Brain microvascular endothelial cell (primary cell): ENCODE data around the gene YIPF1.

ENCODE experiments used
- DNase-seq: peaks from one replicate; pipeline ENCODE4 v3.0.0-alpha.2; 2020
- H3K27ac ChIP-seq: fragments of 250-450 bp; sonication (Bioruptor Pico); 2 replicates; pipeline ENCODE4 v1.5.1; 2020; ENCODE audit warnings: mild to moderate bottlenecking, moderate library complexity
- H3K27me3 ChIP-seq: fragments of 250-450 bp; sonication (Bioruptor Pico); replicated peaks from 2 replicates; pipeline ENCODE4 v1.5.1; 2020; ENCODE audit warnings: mild to moderate bottlenecking
- H3K36me3 ChIP-seq: fragments of 250-450 bp; sonication (Bioruptor Pico); replicated peaks from 2 replicates; pipeline ENCODE4 v1.5.1; 2020; ENCODE audit warnings: mild to moderate bottlenecking
- H3K4me3 ChIP-seq: 2 replicates; pipeline ENCODE4 v1.5.1; 2011; ENCODE audit warnings: low read depth, mild to moderate bottlenecking, control low read depth, low read length, moderate library complexity
- in situ Hi-C: cut with HindIII; loops from 2 replicates; pipeline ENCODE4 v1.10.0; 2017; ENCODE audit warnings: low sequenced_read_pairs, low pct_ligation_motif_present
- TF ChIP-seq, protein P1 (sequence below): IDR thresholded peaks from 2 replicates; pipeline ENCODE4 v1.5.1; 2011; ENCODE audit warnings: low read depth, mild to moderate bottlenecking, moderate library complexity, low read length, control low read depth, inconsistent platforms; ENCODE audit errors: missing control alignments

The YIPF1 gene

DNA sequence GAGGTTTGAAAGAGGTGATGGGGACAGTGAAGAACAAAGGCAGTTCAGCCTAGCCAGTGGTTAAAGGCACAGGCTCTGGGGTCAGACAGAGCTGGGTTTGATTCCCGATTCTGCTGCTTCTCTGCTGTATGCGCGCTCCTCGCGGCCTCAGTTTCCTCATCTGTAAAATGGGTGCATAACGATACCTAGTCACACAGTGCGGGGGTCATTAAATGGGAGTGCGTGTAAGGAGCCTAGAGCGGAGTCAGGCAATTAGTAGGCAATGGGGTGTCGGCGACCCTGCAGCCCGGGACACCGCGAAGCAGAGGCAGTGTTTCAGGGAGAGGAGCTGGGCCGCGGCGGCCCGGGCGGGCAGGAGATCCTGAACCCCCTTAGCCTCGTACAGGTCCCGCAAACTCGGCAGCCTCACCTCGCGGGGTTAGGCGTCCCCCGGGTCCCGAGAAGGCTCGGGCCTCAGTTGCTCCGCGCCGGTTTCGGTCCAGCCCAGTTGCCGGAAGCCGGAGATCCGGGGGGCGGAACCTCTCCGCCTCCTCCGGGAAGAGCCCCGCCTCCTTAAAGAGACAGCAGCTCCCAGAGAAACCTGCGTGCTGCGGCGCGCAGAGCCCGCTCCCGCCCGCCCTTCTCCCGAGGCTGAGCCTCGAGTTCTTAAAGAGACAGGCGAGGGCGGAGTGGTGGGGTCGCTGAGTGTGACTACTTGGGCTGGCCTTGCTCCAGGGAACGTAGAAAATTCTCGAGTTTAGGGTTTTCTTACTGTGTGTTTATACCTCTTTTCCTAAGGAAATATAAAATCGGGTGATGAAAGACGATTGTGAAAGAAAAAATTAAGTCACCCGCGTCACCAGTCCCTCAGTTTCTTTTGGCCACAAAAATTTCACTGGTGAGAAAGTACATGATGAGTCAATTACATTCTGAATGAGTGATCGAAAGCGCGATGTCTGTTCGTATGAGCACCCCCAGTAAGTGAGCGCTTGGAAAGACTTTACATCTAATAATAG lies at the start of gene YIPF1:
TSS of gene YIPF1 (minus strand) at position 494 of the 995 bp plus-strand sequence. CDS start 860 bp downstream, outside the sequence.
- DNase-seq = peak; percentile 84
- Histone ChIP-seq H3K27ac (peak within 1 kb of the TSS; percentile 74), H3K27me3 (no peaks in the 10 kb centered on the region), H3K36me3 (peaks cover 5% of the 10 kb centered on the region), H3K4me3 (peak within 1 kb of the TSS; percentile 96)
- TF ChIP-seq, protein P1, sequence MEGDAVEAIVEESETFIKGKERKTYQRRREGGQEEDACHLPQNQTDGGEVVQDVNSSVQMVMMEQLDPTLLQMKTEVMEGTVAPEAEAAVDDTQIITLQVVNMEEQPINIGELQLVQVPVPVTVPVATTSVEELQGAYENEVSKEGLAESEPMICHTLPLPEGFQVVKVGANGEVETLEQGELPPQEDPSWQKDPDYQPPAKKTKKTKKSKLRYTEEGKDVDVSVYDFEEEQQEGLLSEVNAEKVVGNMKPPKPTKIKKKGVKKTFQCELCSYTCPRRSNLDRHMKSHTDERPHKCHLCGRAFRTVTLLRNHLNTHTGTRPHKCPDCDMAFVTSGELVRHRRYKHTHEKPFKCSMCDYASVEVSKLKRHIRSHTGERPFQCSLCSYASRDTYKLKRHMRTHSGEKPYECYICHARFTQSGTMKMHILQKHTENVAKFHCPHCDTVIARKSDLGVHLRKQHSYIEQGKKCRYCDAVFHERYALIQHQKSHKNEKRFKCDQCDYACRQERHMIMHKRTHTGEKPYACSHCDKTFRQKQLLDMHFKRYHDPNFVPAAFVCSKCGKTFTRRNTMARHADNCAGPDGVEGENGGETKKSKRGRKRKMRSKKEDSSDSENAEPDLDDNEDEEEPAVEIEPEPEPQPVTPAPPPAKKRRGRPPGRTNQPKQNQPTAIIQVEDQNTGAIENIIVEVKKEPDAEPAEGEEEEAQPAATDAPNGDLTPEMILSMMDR = no peak
- in situ Hi-C loops = no loop called here

DNA sequence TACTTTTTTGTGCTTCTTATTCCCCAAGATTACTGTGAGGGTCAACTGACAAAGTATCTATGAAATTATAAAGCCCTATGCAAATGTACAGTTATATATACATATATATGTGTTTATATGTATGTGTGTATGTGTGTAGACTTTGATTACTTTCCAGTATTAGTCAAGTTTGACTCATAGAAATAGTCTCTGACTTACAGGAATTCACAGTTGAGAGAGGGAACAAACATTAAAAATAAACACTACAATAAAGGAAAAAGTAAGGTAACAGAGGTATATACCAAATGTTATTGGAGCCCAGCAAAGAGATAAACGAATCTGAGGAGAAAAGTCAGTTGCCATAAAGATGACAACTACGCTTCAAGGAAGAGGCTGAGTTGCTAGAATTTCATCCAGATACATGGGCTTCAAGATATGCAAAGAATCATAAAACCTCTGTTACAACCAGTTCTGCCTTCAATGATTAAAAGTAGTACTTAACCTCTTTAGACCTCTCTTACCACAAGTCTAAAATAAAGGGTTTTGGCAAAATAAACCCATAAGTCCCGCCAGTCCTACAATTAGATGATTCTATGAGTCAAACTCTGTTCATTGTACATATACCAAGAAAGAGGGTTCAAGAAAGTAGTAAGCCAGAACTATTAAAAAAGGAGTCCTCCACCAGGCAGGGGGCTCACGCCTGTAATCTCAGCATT lies 48.7 kb upstream of the YIPF1 start:
- in situ Hi-C loops = no loop called here
- H3K36me3 ChIP-seq = no peaks in the 10 kb centered on the region

DNA sequence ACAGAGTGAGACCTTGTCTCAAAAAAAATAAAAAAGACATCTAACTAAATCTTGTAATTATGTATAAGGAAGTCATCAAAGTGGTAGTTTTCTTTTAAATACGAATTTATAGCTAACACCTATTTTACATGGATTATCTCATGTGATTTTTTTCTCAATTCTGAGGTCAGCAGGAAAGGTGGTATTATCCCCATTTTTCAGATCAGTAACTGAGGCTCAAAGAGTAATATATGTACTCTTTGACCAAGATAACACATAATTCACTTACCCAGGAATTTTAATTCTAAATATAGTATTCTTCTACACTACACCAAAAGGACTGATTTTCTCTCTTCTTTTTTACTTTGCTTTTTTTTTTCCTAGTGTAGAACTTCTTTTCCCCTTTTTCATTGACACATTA lies 46.8 kb upstream of the YIPF1 start:
- H3K36me3 ChIP-seq = no peaks in the 10 kb centered on the region
- TF ChIP-seq, protein P1 = no peak
- in situ Hi-C loops = no loop called here
- DNase-seq = no peak
- H3K27ac ChIP-seq = no peak overlapping the region
- H3K4me3 ChIP-seq = no peak overlapping the region
- H3K27me3 ChIP-seq = no peaks in the 10 kb centered on the region

More for the DNA sequence above, 48.7 kb upstream of the YIPF1 start:
- Histone ChIP-seq H3K4me3 (no peak overlapping the region), H3K27ac (no peak overlapping the region), H3K27me3 (no peaks in the 10 kb centered on the region)
- no peak for DNase-seq
- TF ChIP-seq, protein P1 = no peak

DNA sequence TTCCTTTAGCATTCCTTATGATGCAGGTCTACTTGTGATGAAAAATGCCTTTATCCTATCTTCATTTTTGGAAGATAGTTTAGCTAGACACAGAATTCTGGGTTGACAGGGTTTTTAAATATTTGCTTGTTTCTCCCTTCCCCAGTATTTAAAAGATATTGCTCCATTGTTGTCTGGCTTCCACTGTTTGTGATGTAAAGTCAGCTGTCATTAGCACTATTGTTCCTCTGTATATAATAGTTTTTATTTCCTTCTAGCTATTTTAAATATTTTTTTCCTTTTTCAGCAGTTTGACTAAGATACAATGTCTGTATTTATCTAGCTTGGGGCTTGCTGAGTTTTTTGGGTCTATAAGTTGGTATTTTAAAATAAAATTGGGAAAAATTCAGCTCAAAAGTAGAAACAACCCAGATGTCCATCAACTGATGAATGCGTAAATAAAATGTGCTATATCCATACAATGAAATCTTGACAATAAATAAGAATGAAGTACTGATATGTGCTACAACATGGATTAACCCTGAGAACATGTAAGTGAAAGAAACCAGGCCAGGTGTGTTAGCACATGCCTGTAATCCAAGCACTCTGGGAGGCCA lies 44.7 kb upstream of the YIPF1 start:
- in situ Hi-C loops = no loop called here
- TF ChIP-seq, protein P1 = no peak

DNA sequence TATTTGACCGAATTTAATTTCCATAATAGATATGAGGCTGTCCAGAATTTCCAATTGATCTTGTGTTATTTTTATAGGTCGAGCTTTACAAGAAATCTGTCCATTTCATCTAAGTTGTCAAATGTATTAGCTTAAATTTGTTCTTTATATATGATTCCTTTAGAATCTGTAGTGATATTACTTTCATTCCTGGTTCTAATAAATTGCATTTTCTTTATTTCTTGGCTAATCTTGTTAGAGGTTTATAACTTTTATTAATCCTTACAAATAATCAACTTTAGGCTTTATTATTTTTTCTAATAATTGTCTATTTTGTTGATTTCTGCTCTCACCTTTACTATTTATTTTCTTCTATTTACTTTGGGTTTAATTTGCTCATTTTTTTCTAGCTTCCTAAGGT lies 41.9 kb upstream of the YIPF1 start:
- TF ChIP-seq, protein P1 = no peak
- H3K36me3 ChIP-seq = peaks cover 7% of the 10 kb centered on the region

More for the DNA sequence above, 44.7 kb upstream of the YIPF1 start:
- no peak for DNase-seq
- Histone ChIP-seq H3K4me3 (no peak overlapping the region), H3K27ac (no peak overlapping the region), H3K36me3 (no peaks in the 10 kb centered on the region), H3K27me3 (no peaks in the 10 kb centered on the region)

More for the DNA sequence above, 41.9 kb upstream of the YIPF1 start:
- DNase-seq = no peak
- no peak overlapping the region for H3K27ac ChIP-seq
- H3K4me3 ChIP-seq = no peak overlapping the region
- in situ Hi-C loops = no loop called here
- no peaks in the 10 kb centered on the region for H3K27me3 ChIP-seq
